Measurements from ENCODE around the gene FADS6.
"Not testable (repeated sequence)": the region's sequence is repeated elsewhere in the genome, so short reads cannot be mapped to it uniquely, and the experiment has no call there.

The FADS6 gene

DNA sequence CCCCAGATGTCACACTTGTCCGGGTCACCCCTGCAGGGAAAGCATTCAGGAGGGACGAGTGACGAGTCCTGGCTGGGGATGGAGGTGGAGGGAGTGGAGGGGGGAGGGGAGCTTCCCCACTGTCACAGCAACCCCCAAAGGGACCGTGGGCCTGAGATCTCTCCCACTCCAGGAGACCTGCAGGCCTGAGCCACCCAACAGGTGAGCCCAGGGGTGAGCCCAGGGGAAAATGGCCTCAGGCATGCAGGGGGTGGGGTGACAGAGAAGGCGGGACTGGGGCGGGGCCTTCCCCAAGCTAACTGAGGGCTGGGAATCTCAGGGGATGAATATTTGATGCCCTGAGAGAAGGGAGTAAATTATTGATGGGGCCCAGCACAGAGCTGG, 27.2 kb upstream of the FADS6 start:
- DNase-seq = no peak

DNA sequence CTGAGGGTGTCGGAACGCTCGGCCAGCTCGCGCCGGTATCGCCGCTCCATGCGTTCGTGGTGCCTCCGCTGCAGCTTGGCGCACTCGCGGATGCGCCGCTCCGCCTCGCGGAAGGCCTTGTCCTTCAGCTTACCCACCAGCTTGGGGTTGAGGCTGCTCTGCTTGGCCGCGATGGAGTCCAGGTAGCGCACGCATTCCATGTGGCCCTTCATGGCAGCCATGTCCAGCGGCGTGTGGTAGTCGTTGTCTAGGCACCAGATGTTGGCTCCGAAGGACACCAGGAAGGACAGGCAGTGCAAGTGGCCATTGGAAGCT, 26.8 kb upstream of the FADS6 start:
- DNase-seq = no peak

DNA sequence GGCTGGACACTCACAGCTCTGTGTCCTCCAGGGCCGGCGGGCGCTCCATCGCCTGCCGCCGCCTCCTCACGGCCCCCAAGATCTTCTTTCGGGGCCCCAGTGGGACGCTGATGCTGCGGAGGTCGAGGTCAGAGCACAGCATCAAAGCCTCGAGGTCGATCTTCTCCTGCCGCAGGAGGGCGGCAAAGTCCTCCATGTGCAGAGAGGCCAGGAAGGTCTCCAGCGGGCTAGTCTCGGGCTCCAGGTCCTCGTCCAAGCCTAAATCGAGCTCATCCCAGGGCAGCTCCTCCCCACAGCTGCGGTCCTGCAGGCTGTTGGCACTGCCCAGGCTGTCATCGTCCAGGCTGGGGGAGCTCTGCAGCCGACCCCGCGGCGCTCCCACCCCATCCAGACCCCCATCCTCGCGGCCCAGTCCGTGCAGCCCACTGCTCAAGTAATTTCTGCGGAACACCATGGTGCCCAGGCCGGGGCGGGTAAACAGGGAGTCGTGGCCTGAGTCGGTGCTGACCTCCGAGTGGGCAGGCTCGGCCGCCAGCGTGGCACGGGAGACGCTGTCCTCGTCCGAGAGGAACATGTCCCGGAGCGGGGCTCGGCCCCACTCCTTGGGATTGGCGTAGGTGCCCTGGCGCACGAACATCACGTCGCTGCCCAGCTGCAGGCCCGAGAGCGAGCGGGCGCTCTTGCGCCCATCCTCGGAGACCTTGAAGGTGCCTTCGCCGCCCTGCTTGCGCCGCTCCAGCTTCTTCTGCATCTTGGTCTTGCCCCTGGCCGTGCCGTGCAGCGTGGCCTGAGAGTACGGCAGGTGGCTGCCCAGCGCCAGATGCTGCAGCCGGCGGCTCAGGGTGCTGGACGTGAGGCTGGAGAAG, 26.2 kb upstream of the FADS6 start:
- no peak for DNase-seq

DNA sequence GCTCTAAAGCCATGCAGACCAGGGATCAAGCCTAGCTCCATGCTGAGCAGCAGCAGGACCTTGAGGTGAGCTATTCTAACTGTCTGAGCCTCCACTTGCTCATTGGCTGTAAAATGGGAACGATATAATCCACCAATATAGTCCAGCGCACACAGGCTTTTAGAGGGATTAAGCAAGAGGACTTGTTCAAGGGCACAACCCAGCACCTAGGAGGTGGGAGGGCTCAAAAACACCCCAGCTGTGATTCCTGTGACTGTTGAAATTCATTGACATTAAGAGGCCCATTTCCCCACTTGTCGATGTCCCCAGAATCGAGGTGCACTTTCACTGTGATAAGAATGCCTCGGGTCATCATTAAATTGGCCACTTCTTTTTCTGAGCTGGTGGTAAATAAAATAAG, 25.5 kb upstream of the FADS6 start:
- DNase-seq = no peak

DNA sequence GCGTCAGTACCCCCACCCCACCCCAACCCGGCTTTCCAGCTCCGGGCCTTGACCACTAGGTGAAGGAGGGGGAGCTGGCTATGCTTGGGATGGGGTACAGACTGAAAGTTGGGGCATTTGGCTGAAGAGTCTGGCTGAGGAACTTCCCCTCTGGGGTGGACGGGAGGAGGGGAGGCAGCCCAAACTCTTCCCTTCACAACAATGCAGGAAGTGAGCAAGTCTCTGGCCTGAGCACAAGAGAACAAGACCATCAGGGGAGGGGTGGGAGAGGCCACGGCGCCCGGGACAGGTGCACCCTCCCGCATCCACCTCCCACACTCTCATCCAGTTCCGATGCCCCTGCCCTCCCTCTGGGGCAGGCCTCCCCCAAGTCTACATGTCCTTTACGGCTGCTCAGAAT, 24.0 kb upstream of the FADS6 start:
- no peak for DNase-seq

DNA sequence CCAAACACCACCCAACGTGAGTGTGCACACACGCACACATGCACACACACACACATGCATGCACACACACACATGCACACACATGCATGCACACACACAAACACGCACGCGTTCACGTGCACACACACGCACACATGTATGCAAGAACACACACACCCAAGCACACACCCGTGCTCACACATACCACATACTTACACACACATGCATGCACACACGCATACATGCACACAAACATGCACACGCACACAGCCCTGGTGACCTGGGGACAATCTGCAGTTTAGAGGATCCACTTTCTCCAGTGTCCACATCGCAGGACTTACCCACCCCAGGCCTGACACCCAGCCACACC, 23.4 kb upstream of the FADS6 start:
- no peak for DNase-seq

DNA sequence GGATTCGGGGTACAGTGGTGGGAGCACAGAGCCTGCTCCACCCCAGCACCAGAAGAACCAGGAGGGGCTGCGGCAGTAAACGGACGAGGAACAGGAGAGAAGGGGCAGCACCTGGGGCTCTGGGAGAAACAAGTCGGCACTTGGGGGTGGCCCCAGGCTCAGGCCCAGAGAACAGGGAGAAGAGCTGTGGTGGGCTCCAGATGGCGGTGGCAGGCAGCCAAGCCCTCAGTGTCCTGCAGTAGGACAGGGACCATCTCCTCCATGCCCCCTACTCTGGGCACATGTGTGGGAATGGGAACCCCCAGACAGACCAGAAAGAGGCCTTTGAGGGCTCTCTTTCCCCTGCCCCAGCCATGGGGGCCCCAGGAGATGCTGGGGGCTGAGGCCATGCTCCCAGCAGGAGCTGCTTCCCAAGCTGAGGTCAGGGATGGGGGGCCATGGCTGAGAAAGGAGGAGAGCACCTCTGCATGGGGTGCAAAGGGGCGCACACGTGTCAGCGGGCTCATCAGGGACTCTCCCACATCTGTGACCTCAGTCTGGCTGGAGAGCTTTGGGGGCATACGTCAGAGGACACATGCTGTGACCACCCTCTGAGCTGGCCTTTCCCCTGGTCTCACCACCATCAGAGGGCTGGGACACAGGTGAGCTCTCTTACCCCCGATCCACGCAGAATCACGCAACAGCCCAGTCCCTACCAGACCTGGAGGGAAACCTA, 22.9 kb upstream of the FADS6 start:
- DNase-seq = no peak

DNA sequence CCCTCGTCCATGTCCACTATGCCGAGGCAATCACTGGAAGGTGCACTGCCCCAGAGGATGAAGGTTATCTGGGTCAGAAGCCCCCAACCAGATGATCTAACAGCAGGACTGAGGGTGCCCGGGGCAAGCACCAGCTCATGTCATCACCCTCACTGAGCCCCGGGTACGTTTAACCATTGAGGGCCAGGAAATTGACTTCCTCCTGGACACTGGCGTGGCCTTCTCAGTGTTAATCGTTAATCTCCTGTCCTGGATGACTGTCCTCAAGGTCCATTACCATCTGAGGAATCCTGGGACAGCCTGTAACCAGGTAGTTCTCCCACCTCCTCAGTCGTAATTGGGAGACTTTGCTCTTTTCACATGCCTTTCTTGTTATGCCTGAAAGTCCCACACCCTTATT, 18.0 kb upstream of the FADS6 start:
- not testable (repeated sequence) for DNase-seq

DNA sequence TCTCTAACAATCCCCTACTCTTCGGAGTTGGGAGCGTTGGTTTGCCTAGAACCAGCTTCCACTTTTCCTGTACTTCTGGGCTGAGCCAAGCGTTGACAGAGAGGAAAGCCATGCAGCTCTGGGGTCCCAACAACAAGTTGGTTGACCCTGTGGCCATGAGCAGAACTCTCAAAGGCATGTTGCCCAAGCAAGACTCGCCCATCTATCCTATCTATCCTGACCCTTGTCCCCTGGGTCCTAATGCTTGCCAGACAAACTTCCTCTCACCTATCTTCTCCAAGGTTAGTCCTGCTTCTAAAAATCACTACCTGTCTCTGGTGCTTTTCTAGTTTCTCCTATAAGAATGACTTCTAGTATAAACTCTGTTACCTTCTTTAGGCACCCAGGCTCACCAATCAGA, 15.7 kb upstream of the FADS6 start:
- DNase-seq = not testable (repeated sequence)

DNA sequence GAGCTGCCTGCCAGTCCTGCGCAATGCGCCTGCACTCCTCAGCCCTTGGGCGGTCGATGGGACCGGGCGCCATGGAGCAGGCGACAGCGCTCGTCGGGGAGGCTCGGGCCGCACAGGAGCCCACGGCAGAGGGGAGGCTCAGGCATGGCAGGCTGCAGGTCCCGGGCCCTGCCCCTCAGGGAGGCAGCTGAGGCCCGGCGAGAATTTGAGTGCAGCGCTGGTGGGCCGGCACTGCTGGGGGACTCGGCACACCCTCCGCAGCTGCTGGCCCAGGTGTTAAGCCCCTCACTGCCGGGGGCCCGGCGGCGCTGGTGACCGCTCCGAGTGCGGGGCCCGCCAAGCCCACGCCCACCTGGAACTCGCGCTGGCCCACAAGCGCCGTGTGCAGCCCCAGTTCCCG, 13.6 kb upstream of the FADS6 start:
- DNase-seq = no peak

DNA sequence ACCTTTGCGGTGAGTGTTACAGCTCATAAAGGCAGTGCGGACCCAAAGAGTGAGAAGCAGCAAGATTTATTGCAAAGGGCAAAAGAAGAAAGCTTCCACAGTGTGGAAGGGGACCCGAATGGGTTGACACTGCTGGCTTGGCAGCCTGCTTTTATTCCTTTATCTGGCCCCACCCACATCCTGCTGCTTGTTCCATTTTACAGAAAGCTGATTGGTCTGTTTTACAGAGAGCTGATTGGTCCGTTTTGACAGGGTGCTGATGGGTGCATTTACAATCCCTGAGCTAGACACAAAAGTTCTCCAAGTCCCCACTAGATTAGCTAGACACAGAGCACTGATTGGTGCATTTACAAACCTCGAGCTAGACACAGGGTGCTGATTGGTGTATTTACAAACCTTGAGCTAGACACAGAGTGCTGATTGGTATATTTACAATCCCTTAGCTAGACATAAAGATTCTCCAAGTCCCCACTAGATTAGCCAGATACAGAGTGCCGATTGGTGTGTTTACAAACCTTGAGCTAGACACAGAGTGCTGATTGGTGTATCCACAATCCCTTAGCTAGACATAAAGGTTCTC, 12.9 kb upstream of the FADS6 start:
- DNase-seq = not testable (repeated sequence)

DNA sequence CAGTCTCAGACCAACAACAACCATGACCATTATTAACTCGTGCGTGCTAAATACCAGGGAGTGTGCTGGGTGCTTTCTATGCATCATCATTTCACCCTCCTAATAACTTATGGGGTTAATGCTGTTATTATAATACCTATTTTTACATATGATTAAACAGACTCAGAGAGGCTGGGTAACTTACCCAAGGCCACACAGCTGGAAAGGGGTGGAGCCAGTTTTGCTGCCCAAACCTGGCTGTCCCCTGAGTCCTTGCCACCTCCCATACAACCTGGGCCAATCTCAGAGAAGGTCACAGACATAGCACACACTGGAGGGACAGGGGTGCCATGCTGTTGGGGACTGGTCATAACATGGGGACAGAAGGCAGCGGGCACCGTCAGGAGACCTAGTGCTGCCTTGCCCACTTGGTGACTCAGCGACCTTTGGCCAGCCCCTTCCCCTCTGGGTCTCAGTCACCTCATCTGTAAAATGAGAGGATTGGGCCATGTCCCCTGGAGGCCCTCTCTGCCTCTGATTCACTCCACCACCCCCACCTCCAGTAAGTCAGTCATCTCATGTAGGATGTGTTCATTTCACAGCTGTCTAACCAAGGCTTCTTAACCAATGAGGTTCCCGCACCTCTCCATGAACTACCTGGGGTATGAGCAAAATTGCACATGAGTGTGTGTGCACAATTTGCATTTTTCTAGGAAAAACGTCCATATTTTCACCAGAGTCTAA, 11.4 kb upstream of the FADS6 start:
- DNase-seq = no peak

DNA sequence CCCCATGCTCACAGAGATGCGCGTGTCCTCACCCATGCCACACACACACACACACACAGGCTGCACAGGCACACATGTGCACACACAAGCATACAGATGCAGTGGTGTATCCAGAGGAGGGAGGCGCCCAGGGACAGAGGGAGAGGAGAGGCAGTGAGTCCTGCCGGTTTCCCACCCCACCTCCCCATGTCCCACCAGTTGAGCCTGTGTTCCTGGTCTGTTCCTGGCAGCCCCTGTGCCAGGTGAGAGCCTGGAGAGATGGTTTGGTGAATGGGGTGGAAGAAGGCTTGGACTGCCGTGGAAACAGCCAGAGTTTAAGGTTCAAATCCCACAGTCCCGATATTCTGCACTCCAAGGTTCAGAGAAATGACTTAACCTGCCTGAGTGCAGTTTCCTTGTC, 10.2 kb upstream of the FADS6 start:
- DNase-seq = no peak

DNA sequence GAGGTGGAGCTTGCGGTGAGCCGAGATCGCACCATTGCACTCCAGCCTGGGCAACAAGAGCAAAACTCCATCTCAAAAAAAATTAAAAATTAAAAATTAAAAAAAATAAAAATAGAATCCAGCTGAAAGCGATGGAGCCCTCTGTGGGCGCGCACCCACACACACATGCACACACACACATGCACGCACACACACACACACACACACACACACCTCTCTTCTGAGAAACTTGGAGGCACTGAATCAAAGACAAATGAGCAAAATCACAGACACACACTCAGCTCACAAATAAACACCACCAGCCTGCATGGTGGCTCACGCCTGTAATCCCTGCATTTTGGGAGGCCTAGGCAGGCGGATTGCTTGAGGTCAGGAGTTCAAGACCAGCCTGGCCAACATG, 9.6 kb upstream of the FADS6 start:
- DNase-seq = no peak

DNA sequence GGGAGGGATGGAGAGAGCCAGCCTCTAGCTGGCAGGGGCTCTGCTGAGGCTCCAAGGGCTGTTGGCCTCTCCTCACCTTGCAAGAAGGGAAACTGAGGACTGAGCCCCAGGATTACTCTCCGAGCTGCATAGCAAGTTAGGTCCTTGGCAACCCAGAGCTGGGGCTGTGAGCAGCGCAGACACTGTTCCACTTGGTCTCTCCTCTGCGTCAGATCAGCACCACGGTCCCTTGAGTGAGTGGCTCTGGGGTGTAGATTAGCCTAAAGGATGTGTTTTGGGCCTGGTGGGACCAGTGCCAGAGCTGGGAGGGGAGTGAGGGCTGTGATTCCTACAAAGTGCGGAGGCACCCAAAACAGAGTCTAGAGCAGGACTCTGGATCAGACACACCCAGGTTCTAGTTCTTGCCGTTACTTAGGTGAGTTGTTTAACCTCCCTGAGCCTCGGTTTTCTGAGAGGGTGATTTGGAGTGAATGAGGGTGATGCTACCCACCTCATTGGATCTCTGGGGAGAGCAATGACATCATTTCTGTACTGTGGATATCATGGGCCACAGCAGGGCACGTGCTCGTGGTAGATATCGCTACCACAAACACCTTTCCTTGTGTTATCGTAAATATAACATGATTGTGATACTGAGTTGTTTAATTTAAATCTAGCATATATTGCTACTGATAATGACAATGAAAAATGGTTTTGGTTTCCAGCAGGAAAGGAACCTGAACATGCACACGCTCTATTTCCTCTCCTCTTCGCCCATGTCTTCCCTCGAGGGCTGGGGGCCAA, 8.1 kb upstream of the FADS6 start:
- no peak for DNase-seq

DNA sequence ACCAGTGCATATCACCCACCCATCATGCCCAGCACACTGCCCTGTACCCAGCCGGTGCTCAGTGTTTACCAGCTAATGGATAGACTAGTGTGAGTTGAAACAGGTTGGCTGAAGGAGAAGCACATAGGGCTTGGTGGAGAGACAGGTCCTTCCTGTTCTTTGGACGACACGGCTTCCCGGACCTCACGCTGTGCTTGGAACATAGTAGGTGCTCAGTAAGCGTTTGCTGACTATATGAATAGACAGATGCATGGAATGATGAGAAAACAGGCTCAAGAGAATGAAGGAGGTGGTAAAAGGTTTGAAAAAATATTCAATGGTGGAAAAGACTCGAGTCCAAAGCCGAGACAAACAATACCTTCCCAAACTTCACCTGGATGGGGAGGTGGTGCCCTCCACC, 6.8 kb upstream of the FADS6 start:
- no peak for DNase-seq

DNA sequence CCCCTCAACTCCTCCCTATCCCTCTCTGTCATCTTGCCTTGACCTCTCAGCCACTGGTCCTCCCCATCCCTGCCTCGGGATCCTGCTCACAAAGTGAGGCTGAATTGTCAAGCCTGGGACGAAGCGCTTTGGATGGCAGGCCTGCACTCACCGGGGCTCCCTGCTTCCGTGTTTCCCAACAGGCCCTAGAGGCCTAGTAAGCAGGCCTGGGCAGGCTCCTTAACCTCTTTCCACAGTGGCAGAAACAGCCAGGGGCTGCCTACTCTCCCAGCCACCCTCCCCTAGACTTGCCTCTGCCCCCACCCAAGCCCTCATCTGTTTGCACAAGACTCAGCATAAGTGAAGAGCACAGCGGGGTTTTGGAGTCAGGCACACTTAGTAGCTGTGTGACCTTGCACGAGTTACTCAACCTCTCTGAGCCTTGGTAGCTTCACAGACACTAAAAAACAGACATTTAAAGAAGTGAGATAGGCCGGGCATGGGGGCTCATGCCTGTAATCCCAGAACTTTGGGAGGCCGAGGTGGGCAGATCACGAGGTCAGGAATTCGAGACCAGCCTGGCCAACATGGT, 5.0 kb upstream of the FADS6 start:
- DNase-seq = no peak

DNA sequence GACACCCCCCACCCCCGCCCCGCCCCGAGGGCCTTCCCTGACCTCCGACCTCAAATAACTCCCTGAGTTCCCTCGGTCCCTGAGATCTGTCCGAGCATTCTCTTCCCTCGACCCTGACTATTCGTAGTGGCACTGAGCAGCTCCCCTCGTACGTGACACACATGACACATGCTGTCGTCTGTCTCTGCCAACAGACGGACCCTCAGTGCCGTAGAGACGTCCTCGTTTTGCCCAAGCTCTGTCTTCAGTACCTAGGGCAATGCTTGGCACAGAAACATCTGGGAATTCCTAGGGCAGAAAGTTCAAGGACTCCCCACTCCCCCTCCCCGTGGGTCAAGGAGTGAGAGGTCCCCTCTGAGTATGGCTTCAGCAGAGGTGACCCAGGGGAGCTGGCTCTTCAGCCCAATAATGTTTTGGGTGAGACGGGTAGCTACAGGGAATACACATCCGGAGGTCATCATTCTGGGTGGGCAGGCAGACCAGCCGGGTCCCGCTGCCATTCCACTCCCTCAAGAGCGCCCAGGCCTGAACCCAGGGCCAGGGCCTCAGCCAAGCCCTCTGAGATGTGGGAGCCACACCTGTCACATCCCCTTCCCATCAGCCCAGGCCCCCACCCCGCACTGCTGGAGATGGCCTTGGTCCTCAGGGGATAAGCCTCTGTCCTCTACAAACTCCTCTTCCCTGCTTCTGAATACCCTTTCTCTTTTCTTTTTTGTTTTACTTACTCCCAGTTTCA, 671 bp upstream of the FADS6 start:
- DNase-seq = no peak

DNA sequence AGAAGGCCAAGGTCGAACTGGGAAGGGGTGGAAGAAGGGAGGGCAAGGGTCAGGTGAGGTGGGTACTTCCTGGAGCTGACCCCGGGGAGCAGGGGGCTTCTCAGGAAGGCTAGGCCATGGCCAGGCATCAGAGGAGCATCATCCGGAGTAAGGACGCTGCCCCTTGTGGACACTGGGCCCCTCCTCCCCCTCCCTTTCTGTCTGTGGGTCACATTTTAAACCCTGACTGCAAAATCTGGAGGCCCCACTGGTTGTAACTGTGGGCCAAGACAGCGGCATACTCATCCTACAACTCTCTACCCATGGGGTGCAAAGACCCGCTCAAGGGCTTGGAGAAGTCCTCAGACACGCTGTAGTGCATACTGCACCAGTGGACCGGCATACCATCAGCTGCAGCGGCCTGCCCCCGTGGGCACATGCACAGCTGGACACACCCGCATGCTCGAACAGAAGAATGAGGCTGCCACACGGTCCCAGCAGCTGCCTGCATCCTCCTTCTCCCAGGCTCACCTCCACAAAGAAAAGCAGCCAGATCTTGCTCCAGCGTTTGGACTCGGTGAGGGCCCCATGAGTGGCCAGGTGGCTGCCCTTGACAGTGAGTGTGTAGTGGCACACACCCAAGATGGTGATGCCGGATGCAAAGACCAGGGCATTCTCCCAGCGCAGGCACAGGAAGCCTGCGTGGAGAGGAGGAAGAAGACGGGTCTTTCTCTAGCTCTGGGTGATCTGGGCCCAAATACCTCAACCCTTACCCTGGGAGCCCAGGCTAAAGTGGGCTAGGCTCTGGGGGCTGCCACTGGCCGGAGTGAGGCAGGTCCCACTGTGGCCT, 1.2 kb downstream of the FADS6 start:
- DNase-seq = no peak

DNA sequence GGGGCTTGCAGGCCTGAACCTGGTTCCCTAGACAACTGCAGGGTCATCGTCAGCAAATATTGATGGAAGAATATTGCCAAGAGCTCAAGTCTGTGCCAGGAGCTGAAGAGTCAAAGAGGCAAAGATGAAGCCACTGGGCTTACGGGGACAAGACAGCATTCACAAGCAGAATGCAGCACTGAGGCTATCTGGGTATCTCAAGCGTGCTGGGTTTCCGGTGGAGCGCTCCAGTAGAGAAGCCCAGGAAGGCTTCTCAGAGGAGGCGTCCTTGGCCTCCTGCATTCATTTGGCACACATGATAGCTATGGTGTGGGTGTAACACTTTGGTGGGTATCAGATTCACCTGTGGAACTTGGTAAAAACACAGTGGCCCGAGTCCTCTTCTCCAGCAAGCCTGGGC, 2.9 kb downstream of the FADS6 start:
- no peak for DNase-seq

DNA sequence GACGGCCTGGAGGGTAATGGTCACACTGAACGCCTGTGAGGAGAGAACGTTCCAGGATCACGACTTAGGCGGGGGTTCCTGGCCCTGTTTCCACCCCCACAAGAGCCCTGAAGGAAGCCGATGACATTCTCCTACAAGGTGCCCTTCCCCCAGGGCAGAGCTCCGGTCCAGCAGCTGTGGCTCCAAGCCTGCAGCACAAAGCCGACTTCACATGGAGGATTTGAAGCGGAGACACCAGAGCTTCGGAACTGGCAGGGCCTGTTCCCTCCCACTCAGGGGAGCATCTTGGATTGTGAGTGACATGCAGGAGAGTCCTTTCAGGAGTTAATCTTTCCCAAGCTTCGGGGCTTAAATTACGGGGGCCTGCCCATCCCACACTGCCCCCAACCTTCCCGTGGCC, 5.0 kb downstream of the FADS6 start:
- no peak for DNase-seq
